Airway epithelial cell (primary cell): ENCODE results near the gene IL1RAPL1. TPM values are rescaled to one million over a fixed set of nuclear protein-coding genes. Genes with fewer than 3 reads are reported as not detected.

Source experiments
- total RNA-seq: library from RNA; depleted of rRNA; stranded (reverse); fragments of >200 nt; gene quantifications from 2 replicates; pipeline ENCODE4 v1.2.3, GENCODE V29; 2015

Gene IL1RAPL1
- not detected in 2 replicates for total RNA-seq

GRCh38 chrX:28586981-28587551, at the start of gene IL1RAPL1:
Gene IL1RAPL1 (plus strand): TSS chrX:28587446.

